Testis (tissue), 3 donors: ENCODE results near the gene VPS50. TPM values are rescaled to one million over a fixed set of nuclear protein-coding genes. Genes with fewer than 3 reads are reported as not detected.

Source experiments
- DNase-seq: peaks from one replicate; pipeline ENCODE4 v3.0.0-alpha.2; 2019
- H3K27ac ChIP-seq, 2 donors: fragments of 200-600 bp; sonication (generic); one replicate each; pipeline ENCODE4 v1.5.1; 2019
- H3K27me3 ChIP-seq: fragments of 200-600 bp; sonication (generic); one replicate; pipeline ENCODE4 v1.5.1; 2019
- H3K36me3 ChIP-seq: fragments of 200-600 bp; sonication (generic); one replicate; pipeline ENCODE4 v1.5.1; 2017; ENCODE audit warnings: low read depth; ENCODE audit errors: missing control alignments
- H3K4me1 ChIP-seq: fragments of 200-600 bp; sonication (generic); one replicate; pipeline ENCODE4 v1.5.1; 2019
- H3K4me3 ChIP-seq, 2 donors: fragments of 200-600 bp; sonication (generic); one replicate each; pipeline ENCODE4 v1.5.1; 2017 to 2019
- H3K9me3 ChIP-seq: fragments of 200-600 bp; sonication (generic); one replicate; pipeline ENCODE4 v1.5.1; 2017
- CTCF ChIP-seq, 3 experiments: fragments of 450-650 bp in 2 of 3; fragments of 200-600 bp in 1 of 3; sonication (generic) in 1 of 3; IDR thresholded peaks; one replicate each; pipeline ENCODE4 v1.5.1; 2016 to 2019; ENCODE audit warnings: antibody characterized with exemption in 3 of 3, mild to moderate bottlenecking in 2 of 3, moderate library complexity in 1 of 3
- POLR2A ChIP-seq: fragments of 450-650 bp; IDR thresholded peaks from one replicate; pipeline ENCODE4 v1.6.1; 2017; ENCODE audit warnings: antibody characterized with exemption, mild to moderate bottlenecking, moderate library complexity
- WGBS, 2 donors: methylation state at CpG; one replicate each; pipeline ENCODE4 v1.1.5; 2018; 5-methylcytosine and 5-hydroxymethylcytosine counted together
- intact Hi-C: fragments of 100-400 bp; cut with DNase I; formaldehyde crosslinking; loops from one replicate; pipeline ENCODE4 v1.15.1; 2023; ENCODE audit warnings: low total_unique reads
- polyA plus RNA-seq: library from polyadenylated mRNA; stranded (reverse); fragments of 350-450 nt; fragmentation: Illumina TruSeq; extraction: RNeasy Lipid Tissue Mini Kit (QIAGEN cat#74804); gene quantifications from one replicate; pipeline ENCODE4 v1.2.3, GENCODE V29; 2014; ENCODE audit warnings: low read depth, low replicate concordance; ENCODE audit not compliant: insufficient read depth
- total RNA-seq, 2 donors: library from RNA; depleted of rRNA; stranded (reverse); fragments of >200 nt; gene quantifications; one replicate each; pipeline ENCODE4 v1.2.3, GENCODE V29; 2016

The VPS50 gene
- total and polyA plus RNA-seq, 3 donors from 2014 or later = 17.5 to 26.6 (median 22.9) TPM

GRCh38 chr7:93374345-93374940 lies 142.3 kb downstream of the VPS50 start:
- no peak for DNase-seq
- no peak overlapping the region for H3K27ac ChIP-seq
- H3K27me3 ChIP-seq = no peaks in the 10 kb centered on the region
- WGBS, 2 donors = 50 to 56% methylated on average over 5 of the region's 5 CpGs
- H3K4me1 ChIP-seq = no peaks in the 10 kb centered on the region
- TF ChIP-seq CTCF (IDR thresholded peaks at IDR 0.05) (peak in 2 of 3 experiments; percentile 38 to 70), POLR2A (no peak)
- no peak overlapping the region for H3K4me3 ChIP-seq
- H3K36me3 ChIP-seq = no peaks in the 10 kb centered on the region
- intact Hi-C loops = no loop called here
- no peaks in the 10 kb centered on the region for H3K9me3 ChIP-seq

- Histone ChIP-seq H3K4me3 (no peak overlapping the region), H3K27me3 (no peaks in the 10 kb centered on the region), H3K4me1 (no peaks in the 10 kb centered on the region), H3K36me3 (no peaks in the 10 kb centered on the region), H3K9me3 (no peaks in the 10 kb centered on the region), H3K27ac (no peak overlapping the region)
- no peak for DNase-seq
- intact Hi-C loops = no loop called here
- TF ChIP-seq CTCF (IDR thresholded peaks at IDR 0.05) = no peak
- TF ChIP-seq POLR2A = no peak
These were observed 143.4 kb downstream of the VPS50 start for GRCh38 chr7:93375603-93376002.

- TF ChIP-seq POLR2A (no peak), CTCF (IDR thresholded peaks at IDR 0.05) (no peak)
- 79 to 82% methylated on average over 6 of the region's 6 CpGs for WGBS, 2 donors
- intact Hi-C loops = no loop called here
These were observed 146.1 kb downstream of the VPS50 start for GRCh38 chr7:93378131-93378760.

GRCh38 chr7:93382362-93382761 lies 150.2 kb downstream of the VPS50 start:
- TF ChIP-seq CTCF (IDR thresholded peaks at IDR 0.05) = no peak
- no peak for TF ChIP-seq POLR2A
- intact Hi-C loops = no loop called here
- H3K4me3 ChIP-seq = no peak overlapping the region
- no peaks in the 10 kb centered on the region for H3K36me3 ChIP-seq
- DNase-seq = no peak
- 85% methylated on average over 3 of the region's 3 CpGs for WGBS, 2 donors
- no peaks in the 10 kb centered on the region for H3K9me3 ChIP-seq
- no peak overlapping the region for H3K27ac ChIP-seq
- H3K27me3 ChIP-seq = no peaks in the 10 kb centered on the region
- no peaks in the 10 kb centered on the region for H3K4me1 ChIP-seq

More at GRCh38 chr7:93378131-93378760, 146.1 kb downstream of the VPS50 start:
- Histone ChIP-seq H3K27ac (no peak overlapping the region), H3K4me1 (no peaks in the 10 kb centered on the region), H3K4me3 (no peak overlapping the region), H3K27me3 (no peaks in the 10 kb centered on the region), H3K36me3 (no peaks in the 10 kb centered on the region), H3K9me3 (no peaks in the 10 kb centered on the region)
- no peak for DNase-seq

- no peaks in the 10 kb centered on the region for H3K9me3 ChIP-seq
- intact Hi-C loops = no loop called here
- DNase-seq = no peak
- WGBS, 2 donors = 86 to 89% methylated on average over 3 of the region's 3 CpGs
- H3K27me3 ChIP-seq = no peaks in the 10 kb centered on the region
- no peak overlapping the region for H3K4me3 ChIP-seq
- no peak overlapping the region for H3K27ac ChIP-seq
- TF ChIP-seq POLR2A (no peak), CTCF (IDR thresholded peaks at IDR 0.05) (no peak)
- H3K4me1 ChIP-seq = no peaks in the 10 kb centered on the region
- no peaks in the 10 kb centered on the region for H3K36me3 ChIP-seq
These were observed 158.5 kb downstream of the VPS50 start for GRCh38 chr7:93390660-93391059.
